PC-3 (cell line): Measurements from ENCODE around the gene MED28. TPM values are rescaled to one million over a fixed set of nuclear protein-coding genes. Genes with fewer than 3 reads are reported as not detected.

Experiments
- ATAC-seq: fragments of 200-7000 bp; cut with Tn5 transposase; 2 replicates; pipeline ENCODE4 v1.9.1; 2020; ENCODE audit warnings: mild to moderate bottlenecking, moderate library complexity
- BruUV-seq: library from RNA; stranded (reverse); fragments of 400-500 nt; replicated peaks from 2 replicates; lab custom pipeline; 2021; lab: Mats Ljungman, UMichigan
- CTCF ChIA-PET: fragments of 300-600 bp; sonication (Branson Sonifier 250); formaldehyde crosslinking; loops from one replicate; lab custom pipeline; 2022; ENCODE audit warnings: antibody characterized with exemption; lab: Charles Lee
- POLR2A ChIA-PET: fragments of 300-600 bp; sonication (Branson Sonifier 250); formaldehyde crosslinking; loops from one replicate; lab custom pipeline; 2022; ENCODE audit warnings: antibody characterized with exemption; ENCODE audit not compliant: unreplicated experiment; lab: Charles Lee
- DNase-seq: peaks from one replicate; pipeline ENCODE4 v3.0.0-alpha.2; 2015
- H2AFZ ChIP-seq: fragments of 300-600 bp; sonication (generic); 2 replicates; pipeline ENCODE4 v1.6.0; 2016; ENCODE audit warnings: antibody characterized with exemption, low read length
- H3F3A ChIP-seq: fragments of 300-600 bp; sonication (generic); one replicate; pipeline ENCODE4 v1.6.0; 2017; ENCODE audit warnings: antibody characterized with exemption, low read length, control low read depth, mild to moderate bottlenecking; ENCODE audit not compliant: unreplicated experiment
- H3K27ac ChIP-seq: fragments of 300-600 bp; sonication (generic); 2 replicates; pipeline ENCODE4 v1.5.1; 2016; ENCODE audit warnings: mild to moderate bottlenecking, low read length
- H3K27me3 ChIP-seq: fragments of 300-600 bp; sonication (generic); 2 replicates; pipeline ENCODE4 v1.6.1; 2016; ENCODE audit warnings: low read length, mixed read lengths
- H3K36me3 ChIP-seq: fragments of 300-600 bp; sonication (generic); 2 replicates; pipeline ENCODE4 v1.6.1; 2016; ENCODE audit warnings: low read depth, mixed run types, low read length, mixed read lengths
- H3K4me1 ChIP-seq: fragments of 300-600 bp; sonication (generic); 2 replicates; pipeline ENCODE4 v1.5.1; 2016; ENCODE audit warnings: low read length; ENCODE audit not compliant: insufficient read depth
- H3K4me2 ChIP-seq: fragments of 300-600 bp; sonication (generic); 2 replicates; pipeline ENCODE4 v1.6.0; 2016; ENCODE audit warnings: low read length
- H3K4me3 ChIP-seq: fragments of 300-600 bp; sonication (generic); 2 replicates; pipeline ENCODE4 v1.5.1; 2016; ENCODE audit warnings: mild to moderate bottlenecking, low read length, mixed read lengths
- H3K79me2 ChIP-seq: fragments of 300-600 bp; sonication (generic); 2 replicates; pipeline ENCODE4 v1.6.1; 2017; ENCODE audit warnings: low read length, mixed read lengths
- H3K9ac ChIP-seq: fragments of 300-600 bp; sonication (generic); 2 replicates; pipeline ENCODE4 v1.6.0; 2016; ENCODE audit warnings: mild to moderate bottlenecking, low read length
- H3K9me2 ChIP-seq: fragments of 300-600 bp; sonication (generic); replicated peaks from 2 replicates; pipeline ENCODE4 v1.6.1; 2016; ENCODE audit warnings: mixed run types, low read length, mixed read lengths
- H3K9me3 ChIP-seq: fragments of 300-600 bp; sonication (generic); 2 replicates; pipeline ENCODE4 v1.6.1; 2016; ENCODE audit warnings: low read length, mixed read lengths
- H4K20me1 ChIP-seq: fragments of 300-600 bp; sonication (generic); 2 replicates; pipeline ENCODE4 v1.6.1; 2016; ENCODE audit warnings: low read length, mixed read lengths
- EZH2 ChIP-seq: fragments of 300-600 bp; sonication (generic); IDR thresholded peaks from one replicate; pipeline ENCODE4 v1.6.1; 2017; ENCODE audit warnings: antibody characterized with exemption, mild to moderate bottlenecking, low read length; ENCODE audit not compliant: unreplicated experiment
- EZH2phosphoT487 ChIP-seq: fragments of 300-600 bp; sonication (generic); IDR thresholded peaks from 2 replicates; pipeline ENCODE4 v1.6.1; 2018; ENCODE audit warnings: mild to moderate bottlenecking, antibody characterized with exemption, low read length, borderline replicate concordance
- intact Hi-C: fragments of 100-400 bp; cut with micrococcal nuclease; formaldehyde crosslinking; loops from 2 replicates; pipeline ENCODE4 v1.9.0; 2023
- total RNA-seq: library from RNA; depleted of rRNA; stranded (reverse); fragments of >200 nt; gene quantifications from 2 replicates; pipeline ENCODE4 v1.2.3, GENCODE V29; 2014; rRNA removed
- TF ChIP-seq, protein P1 (sequence below): fragments of 300-600 bp; sonication (generic); conservative IDR thresholded peaks from 2 replicates; pipeline ENCODE4 v1.5.1; 2017; ENCODE audit warnings: antibody characterized with exemption, low read depth, mild to moderate bottlenecking, low read length

The MED28 gene
- total RNA-seq, 1 experiment from 2014 or later, result 4.4 TPM

DNA sequence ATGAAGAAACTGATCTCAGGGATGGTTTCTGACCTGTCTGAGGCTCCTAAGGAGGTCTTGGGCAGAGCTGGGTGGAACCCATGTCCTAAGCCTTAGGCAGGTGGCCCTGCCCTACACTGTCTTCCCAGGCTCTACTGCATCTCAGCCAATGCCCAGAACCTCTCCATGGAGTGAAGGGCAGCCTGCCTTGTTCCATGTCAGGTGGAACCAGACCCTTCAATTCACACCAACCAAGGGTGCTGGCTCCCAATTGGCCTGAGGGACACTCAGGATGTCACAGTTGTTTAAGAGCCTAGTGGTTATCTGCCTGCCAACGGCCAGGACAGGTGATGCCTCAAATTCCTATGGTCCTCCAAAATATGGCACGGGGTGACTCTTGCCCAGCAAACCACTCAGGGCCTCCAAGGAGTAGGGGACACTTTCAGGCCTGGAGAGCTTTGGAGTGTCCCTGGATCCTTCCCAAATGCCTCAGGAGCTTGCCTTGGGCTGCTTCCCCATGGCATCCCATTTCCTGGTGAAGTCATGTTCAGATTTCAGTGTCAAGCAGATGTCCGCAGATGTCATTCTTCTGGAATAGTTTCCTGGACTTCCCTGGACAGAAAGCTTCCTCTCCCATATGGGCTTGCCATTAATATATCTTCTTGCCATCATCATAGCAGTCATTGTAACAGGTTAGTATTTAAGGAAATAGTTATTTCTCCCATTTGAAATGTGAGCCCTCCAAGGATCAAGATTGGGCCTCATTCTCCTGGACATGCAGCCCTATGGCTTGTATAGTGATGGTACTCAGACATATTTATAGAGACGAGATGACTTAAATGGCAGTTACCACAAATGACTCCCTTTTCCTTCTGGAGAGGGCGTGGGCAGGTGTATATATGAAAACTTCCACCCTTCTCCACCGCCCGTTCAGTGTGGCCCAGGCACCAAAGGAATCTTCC lies 67.1 kb downstream of the MED28 start:
- DNase-seq, result no peak
- H3K4me1 ChIP-seq, result no peaks in the 10 kb centered on the region
- no peaks in the 10 kb centered on the region for H3K9me2 ChIP-seq
- H4K20me1 ChIP-seq, result no peaks in the 10 kb centered on the region
- H2AFZ ChIP-seq, result no peak overlapping the region
- no peaks in the 10 kb centered on the region for H3K27me3 ChIP-seq
- TF ChIP-seq EZH2 (no peak), EZH2phosphoT487 (no peak)
- TF ChIP-seq, protein P1, sequence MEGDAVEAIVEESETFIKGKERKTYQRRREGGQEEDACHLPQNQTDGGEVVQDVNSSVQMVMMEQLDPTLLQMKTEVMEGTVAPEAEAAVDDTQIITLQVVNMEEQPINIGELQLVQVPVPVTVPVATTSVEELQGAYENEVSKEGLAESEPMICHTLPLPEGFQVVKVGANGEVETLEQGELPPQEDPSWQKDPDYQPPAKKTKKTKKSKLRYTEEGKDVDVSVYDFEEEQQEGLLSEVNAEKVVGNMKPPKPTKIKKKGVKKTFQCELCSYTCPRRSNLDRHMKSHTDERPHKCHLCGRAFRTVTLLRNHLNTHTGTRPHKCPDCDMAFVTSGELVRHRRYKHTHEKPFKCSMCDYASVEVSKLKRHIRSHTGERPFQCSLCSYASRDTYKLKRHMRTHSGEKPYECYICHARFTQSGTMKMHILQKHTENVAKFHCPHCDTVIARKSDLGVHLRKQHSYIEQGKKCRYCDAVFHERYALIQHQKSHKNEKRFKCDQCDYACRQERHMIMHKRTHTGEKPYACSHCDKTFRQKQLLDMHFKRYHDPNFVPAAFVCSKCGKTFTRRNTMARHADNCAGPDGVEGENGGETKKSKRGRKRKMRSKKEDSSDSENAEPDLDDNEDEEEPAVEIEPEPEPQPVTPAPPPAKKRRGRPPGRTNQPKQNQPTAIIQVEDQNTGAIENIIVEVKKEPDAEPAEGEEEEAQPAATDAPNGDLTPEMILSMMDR, result no peak
- no TSS peak for BruUV-seq
- no peak for ATAC-seq
- H3K36me3 ChIP-seq, result no peaks in the 10 kb centered on the region
- no peak overlapping the region for H3K9ac ChIP-seq
- no peak overlapping the region for H3K27ac ChIP-seq
- no peak overlapping the region for H3K4me3 ChIP-seq
- POLR2A ChIA-PET, result no interaction called here
- CTCF ChIA-PET, result no interaction called here
- intact Hi-C loops, result no loop called here
- H3K9me3 ChIP-seq, result no peaks in the 10 kb centered on the region
- H3K79me2 ChIP-seq, result no peaks in the 10 kb centered on the region
- no peaks in the 10 kb centered on the region for H3F3A ChIP-seq
- no peak overlapping the region for H3K4me2 ChIP-seq

DNA sequence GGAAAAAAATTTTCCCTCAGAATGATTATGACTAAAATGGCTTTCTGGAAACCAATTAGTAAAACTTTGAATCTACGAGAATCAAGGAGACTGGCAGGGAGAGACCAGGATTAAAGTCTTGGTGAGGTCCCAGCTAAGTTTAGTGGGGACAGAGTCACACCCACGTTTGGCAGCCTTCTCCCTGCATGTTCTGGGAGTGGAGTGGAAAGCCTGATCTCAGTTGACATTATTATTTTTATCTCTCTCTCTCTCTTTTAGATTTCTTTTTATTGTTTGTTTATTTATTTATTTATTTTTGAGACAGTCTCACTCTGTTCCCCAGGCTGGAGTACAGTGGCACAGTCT lies 67.8 kb downstream of the MED28 start:
- Histone ChIP-seq H3K4me2 (no peak overlapping the region), H4K20me1 (no peaks in the 10 kb centered on the region), H3K27ac (no peak overlapping the region), H3F3A (no peaks in the 10 kb centered on the region), H3K79me2 (no peaks in the 10 kb centered on the region), H3K4me3 (no peak overlapping the region), H2AFZ (no peak overlapping the region), H3K36me3 (no peaks in the 10 kb centered on the region), H3K27me3 (no peaks in the 10 kb centered on the region), H3K4me1 (no peaks in the 10 kb centered on the region; the same call in 1 of the 2 replicates), H3K9ac (no peak overlapping the region), H3K9me3 (no peaks in the 10 kb centered on the region), H3K9me2 (no peaks in the 10 kb centered on the region)
- TF ChIP-seq EZH2phosphoT487 (no peak), EZH2 (no peak)
- TF ChIP-seq, protein P1, result no peak
- CTCF ChIA-PET, result no interaction called here
- BruUV-seq, result no TSS peak
- intact Hi-C loops, result no loop called here
- no peak for ATAC-seq
- POLR2A ChIA-PET, result no interaction called here
- no peak for DNase-seq

Other genes starting within 250 kb of the MED28 start
- 10.0 and 13.4 TPM in 2 replicates for gene QDPR, start 102.6 kb upstream of the MED28 start, total RNA-seq
- gene CLRN2, start 99.5 kb upstream of the MED28 start, total RNA-seq, result not detected in 2 replicates
- 63.8 and 65.1 TPM in 2 replicates for gene LAP3, start 37.4 kb upstream of the MED28 start, total RNA-seq
- 0.47 and 0.81 TPM in 2 replicates for gene FAM184B, start 167.0 kb downstream of the MED28 start, total RNA-seq
- gene DCAF16, start 196.1 kb downstream of the MED28 start, total RNA-seq, result 25.5 and 26.1 TPM in 2 replicates
- 25.9 and 27.6 TPM in 2 replicates for gene NCAPG, start 196.3 kb downstream of the MED28 start, total RNA-seq